Lower leg skin (tissue), 4 donors: ENCODE results near the gene WRAP53. TPM values are rescaled to one million over a fixed set of nuclear protein-coding genes. Genes with fewer than 3 reads are reported as not detected.

Source experiments
- DNase-seq, 2 donors: peaks; one replicate each; pipeline ENCODE4 v3.0.0-alpha.2; 2019; ENCODE audit warnings: low spot score in 2 of 2
- H3K4me3 ChIP-seq: fragments of 200-600 bp; sonication (generic); 2 replicates; pipeline ENCODE4 v1.5.1; 2017; ENCODE audit warnings: mild to moderate bottlenecking, low read depth; ENCODE audit not compliant: poor library complexity, severe bottlenecking
- POLR2A ChIP-seq, 2 donors: fragments of 450-650 bp; IDR thresholded peaks; one replicate each; pipeline ENCODE4 v1.6.1; 2016 to 2017; ENCODE audit warnings: antibody characterized with exemption in 2 of 2, mild to moderate bottlenecking in 1 of 2, moderate library complexity in 1 of 2
- WGBS, 2 donors: methylation state at CpG; one replicate each; pipeline ENCODE4 v1.1.5; 2018; 5-methylcytosine and 5-hydroxymethylcytosine counted together
- intact Hi-C: fragments of 100-400 bp; cut with DNase I; formaldehyde crosslinking; loops from one replicate; pipeline ENCODE4 v1.15.0; 2023; ENCODE audit warnings: low total_unique reads
- total RNA-seq, 4 donors: library from RNA; depleted of rRNA; stranded (reverse); fragments of >200 nt; gene quantifications; one replicate each; pipeline ENCODE4 v1.1.0, GENCODE V29; 2016
- TF ChIP-seq, protein P1 (sequence below), 3 donors: fragments of 450-650 bp; IDR thresholded peaks; one replicate each; pipeline ENCODE4 v1.5.1; 2016; ENCODE audit warnings: antibody characterized with exemption in 3 of 3, mild to moderate bottlenecking in 3 of 3, moderate library complexity in 2 of 3

Gene WRAP53
- total RNA-seq, 4 donors from 2014 or later: 1.1 to 5.4 (median 4.5) TPM

DNA sequence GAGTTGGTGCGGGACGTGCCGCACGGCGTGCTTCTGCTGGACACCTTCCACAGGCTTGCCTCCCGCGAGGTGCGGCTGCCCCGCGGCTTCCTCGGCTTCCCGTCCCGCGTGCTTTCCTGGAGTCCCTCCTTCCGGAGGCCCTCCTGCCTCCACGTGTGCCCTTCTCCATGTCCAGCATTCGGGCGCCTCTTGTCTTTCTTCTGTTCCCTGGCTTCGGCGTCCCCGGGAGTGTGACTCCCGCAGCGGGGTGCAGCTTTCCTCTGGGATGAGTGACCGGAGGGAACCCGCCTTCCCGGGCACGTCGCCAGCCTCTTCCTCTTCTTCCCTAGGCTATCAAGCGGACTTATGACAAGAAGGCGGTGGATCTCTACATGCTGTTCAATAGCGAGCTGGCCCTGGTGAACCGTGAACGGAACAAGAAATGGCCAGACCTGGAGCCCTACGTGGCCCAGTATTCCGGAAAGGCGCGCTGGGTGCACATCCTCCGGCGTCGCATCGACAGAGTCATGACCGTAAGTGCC is 52.3 kb downstream of the WRAP53 start:
- 63 to 71% methylated on average over 42 of the region's 42 CpGs for WGBS, 2 donors
- intact Hi-C loops: loop anchor here (5.0 to 10.0 kb wide), 2 partner anchors 74 to 252 kb away; no protein-coding TSS in a partner anchor
- no peak for DNase-seq
- H3K4me3 ChIP-seq: no peak overlapping the region
- TF ChIP-seq POLR2A (IDR thresholded peaks at IDR 0.05): no peak
- TF ChIP-seq, protein P1, sequence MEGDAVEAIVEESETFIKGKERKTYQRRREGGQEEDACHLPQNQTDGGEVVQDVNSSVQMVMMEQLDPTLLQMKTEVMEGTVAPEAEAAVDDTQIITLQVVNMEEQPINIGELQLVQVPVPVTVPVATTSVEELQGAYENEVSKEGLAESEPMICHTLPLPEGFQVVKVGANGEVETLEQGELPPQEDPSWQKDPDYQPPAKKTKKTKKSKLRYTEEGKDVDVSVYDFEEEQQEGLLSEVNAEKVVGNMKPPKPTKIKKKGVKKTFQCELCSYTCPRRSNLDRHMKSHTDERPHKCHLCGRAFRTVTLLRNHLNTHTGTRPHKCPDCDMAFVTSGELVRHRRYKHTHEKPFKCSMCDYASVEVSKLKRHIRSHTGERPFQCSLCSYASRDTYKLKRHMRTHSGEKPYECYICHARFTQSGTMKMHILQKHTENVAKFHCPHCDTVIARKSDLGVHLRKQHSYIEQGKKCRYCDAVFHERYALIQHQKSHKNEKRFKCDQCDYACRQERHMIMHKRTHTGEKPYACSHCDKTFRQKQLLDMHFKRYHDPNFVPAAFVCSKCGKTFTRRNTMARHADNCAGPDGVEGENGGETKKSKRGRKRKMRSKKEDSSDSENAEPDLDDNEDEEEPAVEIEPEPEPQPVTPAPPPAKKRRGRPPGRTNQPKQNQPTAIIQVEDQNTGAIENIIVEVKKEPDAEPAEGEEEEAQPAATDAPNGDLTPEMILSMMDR (IDR thresholded peaks at IDR 0.05): no peak

DNA sequence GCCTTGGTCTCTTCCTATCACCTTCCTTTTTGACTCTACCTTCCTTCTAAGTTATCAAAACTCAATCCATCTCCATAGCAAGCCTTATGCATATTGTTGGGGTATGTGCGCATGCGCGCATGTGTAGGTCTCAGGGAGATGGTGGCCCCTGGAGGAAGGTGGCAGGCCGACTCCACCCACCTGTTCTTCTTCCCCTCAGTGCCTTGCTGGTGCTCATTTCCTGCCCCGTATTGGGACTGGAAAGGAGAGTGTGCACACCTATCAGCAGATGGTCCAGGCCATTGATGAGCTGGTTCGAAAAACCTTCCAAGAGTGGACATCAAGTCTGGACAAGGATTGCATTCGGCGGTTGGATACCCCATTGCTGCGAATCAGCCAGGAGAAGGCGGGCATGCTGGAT is 54.5 kb downstream of the WRAP53 start:
- TF ChIP-seq, protein P1 (IDR thresholded peaks at IDR 0.05): no peak
- TF ChIP-seq POLR2A (IDR thresholded peaks at IDR 0.05): no peak
- DNase-seq: no peak
- no peak overlapping the region for H3K4me3 ChIP-seq
- WGBS, 2 donors: 74 to 83% methylated on average over 10 of the region's 10 CpGs
- intact Hi-C loops: loop anchor here (5.0 to 10.0 kb wide), 2 partner anchors 72 to 250 kb away; no protein-coding TSS in a partner anchor

DNA sequence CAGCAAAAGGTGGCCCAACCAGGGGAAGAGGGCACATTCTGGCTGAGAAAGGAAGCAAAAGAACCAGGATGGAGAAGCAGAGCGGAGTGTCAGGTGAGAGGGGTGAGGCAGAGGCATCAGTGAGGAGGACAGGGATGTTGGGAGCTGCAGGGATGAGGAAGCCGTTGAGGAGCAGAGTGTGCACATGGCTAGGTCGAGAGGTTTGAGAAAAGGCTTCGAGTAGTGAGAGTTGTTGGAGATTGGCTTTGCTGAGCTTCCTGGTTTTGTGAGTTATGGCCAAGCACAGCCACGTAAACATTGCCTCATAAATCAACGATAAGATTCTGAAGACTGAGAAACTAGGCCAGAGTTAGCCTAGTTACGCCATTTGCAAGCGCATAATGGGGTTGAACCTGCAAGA is 56.1 kb downstream of the WRAP53 start:
- H3K4me3 ChIP-seq: no peak overlapping the region
- no peak for DNase-seq
- TF ChIP-seq, protein P1 (IDR thresholded peaks at IDR 0.05): no peak
- no peak for TF ChIP-seq POLR2A (IDR thresholded peaks at IDR 0.05)
- intact Hi-C loops: loop anchor here (5.0 to 10.0 kb wide), 2 partner anchors 70 to 248 kb away; no protein-coding TSS in a partner anchor
- 68 to 73% methylated on average over 8 of the region's 8 CpGs for WGBS, 2 donors

DNA sequence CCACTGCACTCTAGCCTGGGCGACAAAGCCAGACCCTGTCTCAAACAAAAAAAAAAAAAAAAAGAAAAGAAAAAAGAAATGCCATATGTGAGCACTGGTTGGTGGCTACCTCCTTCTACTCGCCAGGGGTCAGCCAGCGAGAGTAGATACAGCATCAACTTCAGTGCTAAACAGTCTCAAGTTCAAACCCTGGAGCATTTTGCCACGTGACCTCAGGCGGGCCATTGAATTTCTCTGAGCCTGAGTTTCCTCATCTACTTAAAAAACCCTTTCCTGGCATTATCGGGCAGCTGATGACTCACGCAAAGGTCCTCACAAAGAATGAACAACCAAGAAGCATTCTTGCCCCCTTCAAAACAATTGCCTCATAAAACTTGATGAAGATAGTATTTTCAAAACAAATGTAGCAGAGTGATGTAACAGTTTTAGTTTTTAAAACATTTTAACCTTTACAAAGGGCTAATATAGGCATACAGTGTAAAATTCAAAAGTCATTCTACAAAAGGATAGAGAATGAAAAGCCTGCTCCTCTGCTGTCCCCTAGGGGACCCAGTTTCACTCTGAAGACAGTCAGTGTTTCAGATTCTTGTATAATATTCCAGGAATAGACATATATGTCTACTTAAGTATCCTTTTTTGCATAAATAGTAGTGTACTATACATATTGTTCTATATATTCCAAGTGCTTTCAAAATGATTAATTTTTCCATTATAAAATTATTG is 57.6 kb downstream of the WRAP53 start:
- intact Hi-C loops: loop anchor here (10.0 kb wide), 1 partner anchor 69 kb away; no protein-coding TSS in a partner anchor
- no peak for TF ChIP-seq POLR2A (IDR thresholded peaks at IDR 0.05)
- TF ChIP-seq, protein P1 (IDR thresholded peaks at IDR 0.05): no peak
- no peak overlapping the region for H3K4me3 ChIP-seq
- WGBS, 2 donors: 45 to 51% methylated on average over 7 of the region's 7 CpGs
- peak in 1 of 2 donors; percentile 20 for DNase-seq

DNA sequence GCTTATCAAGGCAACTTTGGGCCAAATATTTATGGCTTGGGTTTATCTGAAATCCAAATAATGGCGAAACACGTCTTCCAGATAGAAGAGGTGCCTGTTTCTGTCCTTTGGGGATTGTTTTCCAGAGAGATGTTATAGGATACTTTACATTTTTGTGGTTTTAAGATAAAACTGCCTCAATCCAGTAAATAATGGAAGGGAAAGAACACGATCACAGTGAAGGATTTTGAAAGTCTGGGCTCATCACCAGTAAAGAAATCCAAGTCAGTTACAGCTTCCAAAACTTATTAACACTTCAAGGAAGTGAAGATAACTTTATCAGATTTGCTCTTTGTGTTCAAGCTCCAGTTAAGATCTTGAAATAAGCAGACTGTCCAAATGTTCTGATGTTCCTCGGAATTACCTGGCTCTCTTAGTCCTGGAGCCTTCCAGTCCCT is 59.4 kb downstream of the WRAP53 start:
- no peak overlapping the region for H3K4me3 ChIP-seq
- no peak for DNase-seq
- WGBS, 2 donors: 31 to 47% methylated on average over 4 of the region's 4 CpGs
- TF ChIP-seq, protein P1 (IDR thresholded peaks at IDR 0.05): no peak
- no peak for TF ChIP-seq POLR2A (IDR thresholded peaks at IDR 0.05)
- intact Hi-C loops: loop anchor here (10.0 kb wide), 1 partner anchor 67 kb away; no protein-coding TSS in a partner anchor
